GM18508 (cell line): ENCODE data around the gene ZNF169.
"Not testable (repeated sequence)": the region's sequence is repeated elsewhere in the genome, so short reads cannot be mapped to it uniquely, and the experiment has no call there.

Experiments used
- ATAC-seq: cut with Tn5 transposase; IDR thresholded peaks from one replicate; pipeline ENCODE4 v1.9.1; 2021; ENCODE audit warnings: moderate number of reproducible peaks; ENCODE audit not compliant: insufficient read depth, unreplicated experiment

Gene ZNF169

DNA sequence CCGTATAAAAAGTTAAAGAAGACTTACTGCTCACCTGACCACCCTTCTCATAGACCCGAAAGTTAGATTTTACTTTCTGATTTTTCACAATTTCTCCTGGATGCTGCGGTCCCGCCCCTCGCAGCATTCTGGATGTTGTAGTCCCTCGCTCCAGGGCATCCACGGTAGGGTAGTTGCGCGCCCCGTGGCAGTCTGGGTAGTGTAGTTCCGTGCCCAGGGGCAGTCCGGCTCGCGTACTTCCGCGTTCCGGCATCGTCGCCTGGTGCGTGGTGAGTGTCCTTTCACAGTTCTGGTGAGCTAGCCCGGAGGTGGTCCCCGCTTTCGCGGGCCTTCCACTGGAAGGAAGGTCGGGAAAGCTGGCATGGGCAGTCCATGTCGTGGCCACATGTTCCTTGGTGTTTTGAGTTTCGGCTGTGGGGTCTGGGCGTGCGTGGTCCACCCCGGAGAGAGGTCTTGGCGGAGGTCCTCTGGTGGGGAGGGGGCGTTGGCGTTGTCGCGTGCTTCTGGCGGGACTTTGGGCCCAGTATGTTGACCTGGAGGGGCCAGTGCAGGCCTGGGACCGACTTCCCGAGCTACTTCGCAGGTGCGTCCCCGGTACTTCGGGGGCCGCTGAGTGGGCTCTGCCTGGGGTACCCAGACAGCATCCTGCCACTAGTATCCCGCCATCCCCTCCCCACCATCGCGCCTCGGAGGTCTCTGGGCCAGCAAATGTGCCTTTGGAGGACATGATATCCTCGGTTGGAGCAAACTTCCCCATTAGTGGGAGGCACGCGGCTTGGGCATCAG lies at the start of gene ZNF169:
TSS of gene ZNF169 (plus strand) at position 222 of the 786 bp plus-strand sequence. CDS start 19,515 bp downstream, outside the sequence.
- peak; percentile 88 for ATAC-seq

DNA sequence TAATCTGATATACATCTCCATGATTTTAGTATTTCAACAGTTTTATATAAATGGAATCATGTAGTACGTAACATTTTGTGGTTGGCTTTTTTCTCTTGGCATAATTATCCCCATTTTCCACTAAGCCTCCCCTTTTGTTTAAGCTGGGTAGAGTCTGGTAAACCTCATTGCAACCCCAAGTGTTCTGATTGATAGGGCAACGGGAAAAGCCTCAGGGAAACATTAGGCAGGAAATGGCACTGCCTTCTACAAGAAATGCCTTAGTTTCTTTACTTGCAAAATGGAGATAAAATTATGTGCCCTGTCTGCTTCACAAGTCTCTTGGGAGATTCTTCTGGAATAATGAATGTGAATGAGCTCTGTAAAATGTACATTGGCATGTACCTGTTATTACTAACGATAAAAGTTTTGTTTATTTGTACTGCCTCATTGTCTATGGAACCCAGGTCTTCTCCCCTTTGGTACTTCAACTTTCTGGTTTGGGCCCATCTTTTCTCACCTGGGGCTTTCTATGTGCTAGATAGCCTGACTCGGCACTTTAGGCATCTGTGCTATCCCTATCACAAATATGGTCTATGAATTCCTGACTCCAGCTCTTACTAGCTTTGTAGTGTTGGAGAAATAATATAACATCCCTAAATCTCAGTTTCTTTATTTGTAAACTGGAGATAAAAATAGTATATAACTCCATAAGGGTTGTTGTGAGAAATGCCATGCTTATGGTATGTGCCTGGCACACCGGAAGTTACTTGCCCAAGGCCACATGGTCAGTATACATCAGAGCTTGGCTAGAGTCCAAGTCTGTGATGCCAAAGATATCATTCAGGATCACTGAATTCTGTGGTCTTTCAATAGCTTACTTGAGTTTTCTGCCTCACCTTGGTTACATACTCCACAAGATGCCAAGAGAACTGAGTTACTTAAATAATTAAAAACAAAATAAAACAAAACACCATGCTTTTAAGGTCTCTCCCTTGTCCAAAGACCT lies 48.2 kb upstream of the ZNF169 start:
- ATAC-seq: no peak

DNA sequence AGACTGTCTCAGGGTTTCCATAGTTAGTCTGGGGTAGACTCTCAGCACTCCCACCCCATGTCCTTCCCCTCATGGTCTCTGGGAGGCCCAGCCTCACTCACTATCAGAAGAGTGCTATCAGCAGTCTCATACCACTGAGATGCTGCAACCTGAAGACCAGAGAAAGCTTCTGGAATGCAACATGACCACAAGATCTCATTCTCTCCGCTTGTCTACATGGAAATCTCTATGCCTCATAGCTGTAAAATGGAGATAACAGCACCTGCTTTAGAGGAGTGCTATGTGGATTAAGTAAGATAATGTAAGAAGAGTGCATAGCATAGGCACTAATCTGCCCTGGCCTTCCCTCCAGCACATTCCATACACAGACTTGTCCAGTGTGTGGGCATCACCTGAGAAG lies 47.0 kb upstream of the ZNF169 start:
- no peak for ATAC-seq

DNA sequence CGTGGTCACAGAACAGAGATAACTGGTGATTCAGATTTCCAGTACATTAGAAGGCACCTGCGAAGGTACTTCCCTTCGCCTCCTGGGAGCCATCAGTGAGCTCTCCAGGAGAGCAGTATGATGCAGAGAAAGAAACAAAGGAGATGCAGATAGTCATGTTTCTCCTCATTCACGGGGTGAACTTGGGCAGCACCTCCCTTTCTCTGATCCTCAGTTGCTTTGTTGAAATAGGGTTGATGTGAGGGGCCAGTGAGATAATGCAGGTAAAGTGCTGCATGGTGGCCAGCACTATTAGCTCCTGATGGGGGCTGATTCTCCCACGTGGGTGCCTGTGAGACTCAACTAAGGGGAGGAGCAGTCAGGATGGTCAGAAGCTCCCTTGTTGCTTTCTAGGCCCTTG lies 46.6 kb upstream of the ZNF169 start:
- no peak for ATAC-seq

DNA sequence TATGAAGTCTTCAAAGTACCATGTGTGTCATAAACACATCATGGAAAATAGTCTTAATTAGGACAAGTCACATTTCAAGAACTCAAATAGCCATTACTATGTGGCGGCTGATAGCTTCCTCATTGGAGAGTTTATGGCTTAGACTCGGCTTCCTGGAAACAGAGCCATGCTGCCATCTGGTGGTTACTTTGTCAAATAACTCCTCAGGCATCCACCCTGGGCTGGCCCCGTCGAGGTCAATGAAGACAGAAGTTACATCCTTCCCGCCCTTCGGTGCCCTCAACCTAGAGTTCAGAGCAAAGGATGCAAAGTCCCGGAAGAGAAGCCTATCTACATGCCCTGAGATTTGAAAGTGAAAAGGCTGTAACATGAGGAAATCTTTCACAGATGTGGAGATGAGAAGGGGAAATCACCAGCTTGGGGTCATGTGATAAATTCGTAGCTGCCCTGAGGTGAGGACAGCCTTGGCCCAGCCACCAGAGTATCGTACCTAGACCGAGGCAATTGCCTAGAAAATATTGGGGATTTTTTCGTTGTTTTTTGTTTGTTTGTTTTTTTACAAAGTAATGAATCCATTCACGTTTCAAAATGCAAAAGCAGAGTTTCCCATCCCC lies 45.5 kb upstream of the ZNF169 start:
- ATAC-seq: peak; percentile 78

DNA sequence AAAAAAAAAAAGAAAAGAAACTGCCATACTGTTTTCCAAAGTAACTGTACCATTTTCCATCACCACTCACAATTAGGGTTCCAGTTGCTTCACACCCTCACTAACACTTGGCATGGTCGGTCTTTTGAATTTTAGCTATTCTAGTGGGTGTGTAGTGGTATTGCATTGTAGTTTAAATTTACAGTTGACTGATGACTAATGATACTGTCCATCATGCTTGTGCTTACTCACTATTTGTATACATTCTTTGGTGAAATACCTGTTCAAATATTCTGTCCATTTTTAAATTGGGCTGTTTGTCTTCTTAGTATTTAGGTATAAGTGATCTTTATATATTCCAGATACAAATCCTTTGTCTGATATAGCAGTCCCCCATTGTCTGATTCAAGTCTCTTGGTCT lies 36.2 kb upstream of the ZNF169 start:
- ATAC-seq: no peak

DNA sequence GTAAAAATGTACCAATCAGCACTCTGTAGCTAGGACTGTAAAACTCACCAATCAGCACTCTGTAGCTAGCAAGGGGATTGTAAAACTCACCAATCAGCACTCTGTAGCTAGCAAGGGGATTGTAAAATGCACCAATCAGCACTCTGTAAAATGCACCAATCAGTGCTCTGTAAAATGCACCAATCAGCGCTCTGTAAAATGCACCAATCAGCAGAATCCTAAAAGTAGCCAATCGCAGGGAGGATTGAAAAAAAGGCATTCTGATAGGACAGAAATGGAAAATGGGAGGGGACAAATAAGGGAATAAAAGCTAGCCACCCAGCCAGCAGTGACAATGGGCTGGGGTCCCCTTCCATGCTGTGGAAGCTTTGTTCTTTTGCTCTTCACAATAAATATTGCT lies 33.7 kb upstream of the ZNF169 start:
- not testable (repeated sequence) for ATAC-seq

DNA sequence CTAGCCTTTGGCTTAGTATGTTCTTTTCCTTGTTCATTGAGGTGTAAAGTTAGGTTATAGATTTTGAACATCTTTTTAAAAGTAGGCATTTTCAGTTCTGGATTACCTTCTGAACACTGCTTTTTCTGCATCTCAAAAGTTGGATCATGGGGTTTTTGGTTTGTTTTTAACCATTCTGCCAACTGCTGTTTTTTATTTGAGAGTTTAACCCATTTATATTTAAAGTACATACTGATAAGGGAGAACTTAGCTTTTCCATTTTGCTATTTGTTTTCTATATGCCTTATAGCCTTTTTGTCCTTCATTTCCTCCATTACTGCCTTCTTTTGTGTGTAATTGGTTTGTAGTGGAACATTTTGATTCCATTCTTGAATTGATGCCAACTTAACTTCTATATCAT lies 30.5 kb upstream of the ZNF169 start:
- no peak for ATAC-seq

DNA sequence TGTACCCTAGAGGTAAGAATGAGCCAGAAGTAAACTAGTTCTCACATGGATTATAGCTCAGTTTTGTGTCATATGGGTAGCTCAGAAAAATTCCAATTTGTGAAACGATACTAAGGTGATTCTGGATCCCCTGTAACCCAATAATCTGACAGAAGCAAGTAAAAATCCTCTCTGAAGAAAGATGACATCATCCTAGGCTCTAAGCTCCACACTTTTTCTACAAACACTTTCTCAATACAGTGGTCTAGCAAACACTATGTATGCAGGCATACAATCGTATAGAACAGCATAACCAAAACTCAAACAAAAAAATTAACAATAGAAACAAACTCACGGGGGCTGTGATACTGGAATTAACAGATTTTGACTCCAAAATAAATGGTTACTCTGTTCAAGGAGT lies 26.7 kb upstream of the ZNF169 start:
- no peak for ATAC-seq

DNA sequence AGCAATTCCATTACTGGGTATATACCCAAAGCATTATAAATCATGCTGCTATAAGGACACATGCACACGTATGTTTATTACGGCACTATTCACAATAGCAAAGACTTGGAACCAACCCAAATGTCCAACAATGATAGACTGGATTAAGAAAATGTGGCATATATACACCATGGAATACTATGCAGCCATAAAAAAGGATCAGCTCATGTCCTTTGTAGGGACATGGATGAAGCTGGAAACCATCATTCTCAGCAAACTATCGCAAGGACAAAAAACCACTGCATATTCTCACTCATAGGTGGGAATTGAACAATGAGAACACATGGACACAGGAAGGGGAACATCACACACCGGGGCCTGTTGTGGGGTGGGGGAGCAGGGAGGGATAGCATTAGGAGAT lies 18.0 kb upstream of the ZNF169 start:
- not testable (repeated sequence) for ATAC-seq

DNA sequence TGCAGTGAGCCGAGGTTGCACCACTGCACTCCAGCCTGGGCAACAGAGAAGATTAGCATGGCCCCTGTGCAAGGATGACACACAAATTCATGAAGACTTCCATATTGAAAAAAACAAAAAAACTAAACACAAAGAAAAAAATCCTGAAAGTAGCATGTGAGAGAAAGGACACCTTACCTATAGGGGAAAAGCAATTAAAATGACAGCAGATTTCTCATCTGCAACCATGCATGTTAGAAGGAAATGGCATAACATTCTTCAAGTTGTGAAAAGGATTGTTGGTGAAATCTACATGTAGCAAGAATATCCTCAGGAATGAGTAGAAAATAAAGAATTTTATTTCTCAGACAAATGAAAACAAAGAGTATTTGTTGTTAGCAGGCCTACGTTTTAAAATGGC lies 13.4 kb upstream of the ZNF169 start:
- no peak for ATAC-seq

DNA sequence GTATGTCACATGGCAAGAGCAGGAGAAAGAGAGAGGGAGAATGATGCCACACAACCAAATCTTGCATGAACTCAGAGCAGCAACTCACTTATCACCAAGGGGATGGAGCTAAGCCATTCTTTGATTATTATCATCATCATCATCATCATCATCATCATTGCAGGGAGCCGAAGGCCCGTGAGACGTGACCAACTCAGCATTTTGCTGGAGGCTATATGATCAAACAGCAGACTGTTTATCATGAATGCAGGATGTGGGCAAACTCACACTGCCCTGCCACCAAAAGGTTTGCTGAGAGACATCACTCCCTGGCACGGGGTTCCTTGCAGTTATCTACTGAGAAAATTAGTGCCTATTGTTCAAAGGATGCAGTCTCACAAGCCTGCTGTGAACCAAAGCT lies 8.6 kb upstream of the ZNF169 start:
- ATAC-seq: no peak

DNA sequence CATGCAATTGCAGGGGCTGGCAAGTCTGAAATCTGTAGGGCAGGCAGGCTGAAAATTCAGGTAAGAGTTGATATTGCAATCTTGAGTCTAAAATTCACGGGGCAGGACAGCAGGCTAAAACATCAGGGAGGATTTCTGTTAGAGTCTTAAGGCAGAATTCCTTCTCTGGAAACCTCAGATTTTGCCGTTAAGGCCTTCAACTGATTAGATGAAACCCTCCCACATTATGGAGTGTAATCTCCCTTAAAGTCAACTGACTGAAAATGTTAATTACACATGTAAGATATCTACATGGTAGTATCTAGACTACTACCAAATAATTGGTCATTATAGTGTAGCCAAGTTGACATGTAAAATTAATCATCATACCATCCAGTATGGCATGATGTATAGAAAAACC lies 3.1 kb upstream of the ZNF169 start:
- no peak for ATAC-seq

DNA sequence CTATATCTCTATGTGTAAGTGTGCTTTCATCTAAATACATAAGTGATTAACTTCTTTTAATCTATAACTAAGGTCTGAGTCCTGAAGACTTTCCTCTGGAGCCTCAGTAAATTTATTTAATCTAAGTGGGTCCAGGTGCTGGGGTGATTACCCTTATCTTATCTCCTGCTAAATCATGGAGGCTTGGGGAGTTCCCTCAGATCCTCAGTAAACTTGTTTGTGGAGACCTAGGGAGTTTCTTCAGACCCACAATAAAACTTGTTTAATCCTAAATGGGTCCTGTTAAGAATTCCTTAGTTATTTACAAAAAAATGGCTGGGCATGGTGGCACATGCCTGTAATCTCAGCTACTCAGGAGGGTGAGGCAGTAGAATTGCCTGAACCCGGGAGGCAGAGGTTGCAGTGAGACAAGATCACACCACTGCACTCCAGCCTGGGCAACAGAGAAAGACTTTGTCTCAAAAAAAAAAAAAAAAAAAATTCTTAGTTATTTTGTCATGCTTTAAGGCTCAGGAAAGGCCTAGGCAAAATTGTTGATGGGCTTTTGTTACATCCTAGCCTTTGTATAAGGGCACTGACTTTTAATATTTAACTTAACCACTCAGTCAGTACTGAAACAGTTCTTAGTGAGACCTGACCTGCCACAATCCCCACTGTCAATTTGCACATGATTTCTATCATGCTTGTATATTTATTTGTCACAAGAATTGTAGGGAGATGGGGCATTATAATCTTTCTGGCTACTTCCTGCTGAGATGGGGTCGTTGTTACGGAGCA lies 6.7 kb downstream of the ZNF169 start:
- ATAC-seq: not testable (repeated sequence)

DNA sequence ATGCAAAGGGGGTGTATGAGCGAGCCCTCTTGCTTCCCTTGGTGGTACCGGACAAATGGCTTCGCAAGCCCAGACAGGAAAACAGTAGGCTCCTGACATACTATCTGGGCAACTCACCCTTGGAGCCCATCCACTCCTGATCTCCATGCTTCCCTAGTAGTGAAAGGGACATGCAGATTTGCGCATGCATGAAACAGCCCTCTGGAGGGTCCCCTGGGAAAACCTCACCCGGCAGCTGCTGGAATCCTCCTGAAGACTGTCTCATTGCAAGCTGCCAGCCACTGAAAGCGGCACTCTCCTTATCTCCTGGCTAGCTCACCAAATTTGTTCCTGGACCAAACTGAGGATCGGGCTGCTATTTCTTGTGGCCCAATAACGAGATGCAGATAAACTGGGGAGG lies 10.2 kb downstream of the ZNF169 start:
- ATAC-seq: no peak

DNA sequence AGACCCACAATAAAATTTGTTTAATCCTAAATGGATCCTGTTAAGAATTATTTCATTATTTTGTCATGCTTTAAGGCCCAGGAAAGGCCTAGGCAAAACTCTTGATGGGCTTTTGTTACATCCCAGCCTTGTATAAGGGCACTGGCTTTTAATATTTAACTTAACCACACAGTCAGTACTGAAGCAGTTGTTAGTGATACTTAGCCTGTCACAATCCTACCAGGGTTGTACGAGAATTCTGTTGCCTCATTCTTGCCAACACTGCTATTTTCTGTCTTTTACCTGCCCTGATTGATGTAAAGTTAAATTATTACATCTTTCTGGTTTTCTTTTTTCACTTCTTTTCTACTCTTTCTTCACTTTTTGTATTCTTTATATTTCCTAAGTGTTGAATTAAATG lies 10.9 kb downstream of the ZNF169 start:
- no peak for ATAC-seq

DNA sequence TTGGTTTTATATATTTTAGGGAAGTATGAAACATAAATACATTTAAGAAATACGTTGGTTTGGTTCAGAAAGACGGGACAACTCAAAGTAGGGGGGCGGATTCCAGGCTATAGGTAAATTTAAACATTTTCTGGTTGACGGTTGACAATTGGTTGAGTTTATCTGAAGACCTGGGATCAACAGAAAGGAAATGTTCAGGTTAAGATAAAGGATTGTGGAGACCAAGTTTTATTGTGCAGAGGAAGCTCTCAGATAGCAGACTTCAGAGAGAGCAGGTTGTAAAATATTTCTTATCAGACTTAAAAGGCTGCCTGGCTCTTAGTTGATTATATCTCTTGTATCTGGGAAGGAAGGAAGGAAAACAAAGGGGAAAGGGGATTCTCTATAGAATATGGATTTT lies 17.9 kb downstream of the ZNF169 start:
- ATAC-seq: not testable (repeated sequence)

DNA sequence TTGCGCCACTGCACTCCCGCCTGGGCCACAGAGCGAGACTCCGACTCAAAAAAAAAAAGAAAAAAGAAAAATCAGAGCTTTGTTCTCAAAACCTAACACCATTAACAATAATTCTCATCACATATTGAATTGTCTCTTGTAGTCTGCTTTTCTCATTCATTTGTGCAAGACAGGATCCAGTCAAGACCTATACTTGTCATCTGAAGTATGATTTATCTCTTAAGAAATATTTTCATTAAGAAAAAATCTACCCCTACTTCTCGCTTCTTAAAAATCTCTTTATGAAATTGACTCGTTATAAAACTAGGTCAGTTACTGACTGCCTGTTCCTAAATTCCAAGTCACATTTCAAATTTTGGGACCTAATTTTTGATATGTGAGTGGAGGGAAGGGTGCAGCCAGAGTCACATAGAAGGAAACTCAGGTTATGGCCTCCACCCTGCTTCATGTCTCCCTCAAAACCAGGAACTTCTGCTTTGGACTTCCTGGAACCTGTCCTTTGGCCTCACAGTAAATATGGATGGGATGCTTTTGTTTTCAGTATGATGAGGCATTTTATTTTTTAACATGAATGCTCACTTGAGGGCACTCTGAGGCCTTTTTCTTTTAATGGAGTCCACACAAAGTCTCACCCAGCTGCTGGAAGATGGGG lies 18.9 kb downstream of the ZNF169 start:
- no peak for ATAC-seq

DNA sequence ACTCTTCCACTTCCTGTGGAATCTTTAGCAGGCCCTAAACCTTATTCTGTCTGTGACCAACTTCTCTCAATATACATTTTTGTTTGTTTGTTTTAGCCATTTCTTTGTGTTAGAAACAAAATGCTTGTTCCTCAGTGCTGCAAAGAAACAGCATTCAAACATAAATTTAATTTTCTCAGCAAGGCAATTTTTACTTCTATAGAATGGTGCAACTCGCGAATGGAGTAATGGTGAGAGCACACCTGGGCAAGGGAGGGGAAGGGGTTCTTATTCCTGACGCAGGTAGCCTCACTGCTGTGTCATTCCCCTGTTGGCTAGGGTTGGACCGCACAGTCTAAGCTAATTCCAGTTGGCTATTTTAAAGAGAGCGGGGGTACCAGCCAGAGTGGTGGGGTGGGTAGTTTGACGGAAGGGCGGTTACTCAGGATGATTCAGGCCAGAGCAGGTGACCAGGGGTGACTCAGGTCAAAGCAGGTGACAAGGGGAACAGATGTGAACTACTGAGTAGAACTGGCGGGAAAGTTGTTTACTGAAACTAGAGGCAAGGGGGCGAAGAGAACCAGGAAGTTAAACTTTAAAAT lies 21.4 kb downstream of the ZNF169 start:
- no peak for ATAC-seq
